ENCODE data around the gene NEMP2. TPM values are rescaled to one million over a fixed set of nuclear protein-coding genes. Genes with fewer than 3 reads are reported as not detected.

Gene NEMP2
- total and polyA plus RNA-seq, 2 of the 8 experiments (the other 6 are each of a cell fraction or from before 2014, with no cell fraction given): 3.1 to 5.3 TPM

DNA sequence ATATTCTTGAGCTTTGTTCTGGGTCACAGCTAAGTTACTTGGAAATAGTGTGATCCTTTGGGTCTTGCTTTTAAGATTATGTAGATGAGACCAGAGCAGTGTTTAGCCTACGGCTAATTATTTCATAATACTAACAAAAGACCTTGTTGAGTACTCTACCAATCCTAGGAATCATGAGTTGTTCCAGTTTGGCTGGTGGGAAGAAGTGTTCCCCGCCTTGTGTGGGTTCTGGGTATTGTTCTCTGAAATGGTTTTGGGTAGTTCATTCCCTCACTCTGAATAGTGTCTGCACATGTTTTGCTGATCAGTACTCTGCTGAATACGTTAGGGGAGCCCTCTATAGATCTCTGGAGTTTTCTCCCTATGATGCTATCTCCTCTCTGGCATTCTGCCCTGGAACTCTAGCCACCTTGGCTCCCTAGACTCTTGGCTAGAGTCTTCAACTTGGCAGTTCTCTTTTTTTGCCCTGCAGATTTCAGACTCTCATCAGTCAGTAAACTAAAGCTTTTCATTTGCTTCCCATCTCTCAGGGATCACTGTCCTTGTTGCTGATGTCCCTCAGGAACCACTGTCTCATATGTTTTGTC, 48.4 kb downstream of the NEMP2 start:
- POLR2A ChIA-PET (ENCODE audit: partially characterized antibody): no interaction called here
- Histone ChIP-seq H2BK5ac (ENCODE audit: low read depth, low read length) (no peak overlapping the region), H3K4me1 (replicated peaks in 1 of 4; ENCODE audit: control insufficient read depth in 3 of 4, insufficient read depth in 4 of 4, low read length in 3 of 4) (peaks cover 0 to 6% (median 2%) of the 10 kb centered on the region in 4 experiments; a peak in 2 of 7 replicates), H4K91ac (replicated peaks; ENCODE audit: insufficient read length, low read length) (no peak overlapping the region), H3K56ac (replicated peaks; ENCODE audit: insufficient read length, low read depth, low read length) (no peak overlapping the region), H2AFZ (ENCODE audit: low read length) (no peak overlapping the region), H3K18ac (ENCODE audit: extremely low read depth, low read length) (no peak overlapping the region), H3K23ac (ENCODE audit: insufficient read length) (no peak overlapping the region), H2BK15ac (ENCODE audit: low read length) (no peak overlapping the region), H3K27ac (ENCODE audit: low read depth, low read length) (no peak overlapping the region), H2BK20ac (ENCODE audit: low read length) (no peak overlapping the region), H3K27me3 (replicated peaks in 1 of 4; ENCODE audit: control insufficient read depth in 3 of 4, extremely low read depth in 1 of 4, insufficient read depth in 3 of 4, low read length in 3 of 4) (no peaks in the 10 kb centered on the region), H3K4me3 (ENCODE audit: extremely low read depth in 1 of 4, insufficient read depth in 2 of 4, low read depth in 3 of 4, low read length in 4 of 4) (no peak overlapping the region), H2AK5ac (ENCODE audit: low read depth, low read length) (no peak overlapping the region), H3K36me3 (ENCODE audit: control insufficient read depth in 2 of 4, insufficient read depth in 4 of 4, low read length in 3 of 4) (no peaks in the 10 kb centered on the region), H4K8ac (ENCODE audit: extremely low read depth, insufficient read depth, low read length) (no peak overlapping the region), H3K23me2 (ENCODE audit: low read depth, low read length) (no peaks in the 10 kb centered on the region), H3K79me2 (ENCODE audit: control insufficient read depth in 1 of 2, insufficient read depth in 2 of 2, low read length in 2 of 2) (no peaks in the 10 kb centered on the region), H3K4ac (replicated peaks; ENCODE audit: insufficient read length, low read depth, low read length) (no peak overlapping the region), H2BK12ac (ENCODE audit: low read depth, low read length) (no peak overlapping the region), H3K4me2 (ENCODE audit: insufficient read depth in 1 of 2, low read depth in 2 of 2, low read length in 2 of 2) (no peak overlapping the region), H4K5ac (ENCODE audit: insufficient read length, low read depth, low read length) (no peak overlapping the region), H4K20me1 (replicated peaks in 1 of 2; ENCODE audit: control insufficient read depth in 1 of 2, insufficient read depth in 2 of 2, low read length in 2 of 2) (no peaks in the 10 kb centered on the region), H2BK120ac (replicated peaks; ENCODE audit: low read depth, low read length) (no peak overlapping the region), H3K9ac (replicated peaks in 1 of 4; ENCODE audit: extremely low read depth in 1 of 4, low read depth in 3 of 4, low read length in 3 of 4) (no peak overlapping the region), H3K9me3 (ENCODE audit: insufficient read depth in 2 of 2, low read depth in 1 of 2, low read length in 1 of 2) (no peaks in the 10 kb centered on the region), H3K14ac (ENCODE audit: insufficient read length) (no peak overlapping the region), H3K79me1 (ENCODE audit: low read depth, low read length) (no peaks in the 10 kb centered on the region)
- WGBS, 2 experiments (ENCODE audit: extremely low coverage in 1 of 2, insufficient coverage in 1 of 2, insufficient read length in 1 of 2, insufficient replicate concordance in 2 of 2, low coverage in 1 of 2, low lambda C conversion rate in 2 of 2, missing lambda C conversion rate in 1 of 2): 89% methylated on average over 3 of the region's 3 CpGs; no CpG with 5 or more reads in 1 of the 2 experiments
- no peak for FAIRE-seq
- no peak for DNase-seq (ENCODE audit: low read depth in 1 of 2, low spot score in 2 of 2)
- CTCF ChIA-PET (ENCODE audit: partially characterized antibody): interaction anchor here (0.9 kb wide), 2 partner anchors 31 to 138 kb away, joined by 3 read pairs; no protein-coding TSS in a partner anchor
- TF ChIP-seq YY1 (IDR thresholded peaks at IDR 0.05; ENCODE audit: low read depth, low read length) (no peak), RFX5 (IDR thresholded peaks at IDR 0.05; ENCODE audit: borderline replicate concordance, low read depth, low read length) (no peak), TBP (IDR thresholded peaks at IDR 0.05; ENCODE audit: low read depth, low read length) (no peak), GABPA (IDR thresholded peaks at IDR 0.05; ENCODE audit: borderline replicate concordance, insufficient read depth, low read length) (no peak), TCF12 (IDR thresholded peaks at IDR 0.05; ENCODE audit: low read depth, low read length) (no peak), BACH1 (IDR thresholded peaks at IDR 0.05; ENCODE audit: low read length) (no peak), RXRA (IDR thresholded peaks at IDR 0.05; ENCODE audit: insufficient read depth, low read depth, low read length) (no peak), POU5F1 (IDR thresholded peaks at IDR 0.05; ENCODE audit: low read depth, low read length) (no peak), EGR1 (IDR thresholded peaks at IDR 0.05; ENCODE audit: borderline replicate concordance, low read depth, low read length) (no peak), CEBPB (IDR thresholded peaks at IDR 0.05; ENCODE audit: low read depth, low read length) (no peak), CBX5 (IDR thresholded peaks at IDR 0.05; ENCODE audit: low read depth, low read length) (no peak)
- TF ChIP-seq, protein P1, sequence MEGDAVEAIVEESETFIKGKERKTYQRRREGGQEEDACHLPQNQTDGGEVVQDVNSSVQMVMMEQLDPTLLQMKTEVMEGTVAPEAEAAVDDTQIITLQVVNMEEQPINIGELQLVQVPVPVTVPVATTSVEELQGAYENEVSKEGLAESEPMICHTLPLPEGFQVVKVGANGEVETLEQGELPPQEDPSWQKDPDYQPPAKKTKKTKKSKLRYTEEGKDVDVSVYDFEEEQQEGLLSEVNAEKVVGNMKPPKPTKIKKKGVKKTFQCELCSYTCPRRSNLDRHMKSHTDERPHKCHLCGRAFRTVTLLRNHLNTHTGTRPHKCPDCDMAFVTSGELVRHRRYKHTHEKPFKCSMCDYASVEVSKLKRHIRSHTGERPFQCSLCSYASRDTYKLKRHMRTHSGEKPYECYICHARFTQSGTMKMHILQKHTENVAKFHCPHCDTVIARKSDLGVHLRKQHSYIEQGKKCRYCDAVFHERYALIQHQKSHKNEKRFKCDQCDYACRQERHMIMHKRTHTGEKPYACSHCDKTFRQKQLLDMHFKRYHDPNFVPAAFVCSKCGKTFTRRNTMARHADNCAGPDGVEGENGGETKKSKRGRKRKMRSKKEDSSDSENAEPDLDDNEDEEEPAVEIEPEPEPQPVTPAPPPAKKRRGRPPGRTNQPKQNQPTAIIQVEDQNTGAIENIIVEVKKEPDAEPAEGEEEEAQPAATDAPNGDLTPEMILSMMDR (IDR thresholded peaks at IDR 0.05; ENCODE audit: control extremely low read depth in 1 of 3, insufficient read depth in 1 of 3, low read depth in 1 of 3, low read length in 3 of 3): no peak

Data from H1 (cell line).